Prostate gland (tissue), 2 donors: Measurements from ENCODE around the gene NPIPA1.
"Not testable (repeated sequence)": the region's sequence is repeated elsewhere in the genome, so short reads cannot be mapped to it uniquely, and the experiment has no call there.

ENCODE experiments used
- CTCF ChIP-seq, 4 experiments: fragments of 200-600 bp in 2 of 4; fragments of 450-650 bp in 2 of 4; sonication (generic) in 2 of 4; IDR thresholded peaks; 1 replicate in 3 of 4; 2 replicates in 1 of 4; pipeline ENCODE4 v1.5.1; 2016 to 2019; ENCODE audit warnings: antibody characterized with exemption in 4 of 4, mild to moderate bottlenecking in 2 of 4, moderate library complexity in 2 of 4
- POLR2AphosphoS5 ChIP-seq: sonication (generic); formaldehyde crosslinking; IDR thresholded peaks from one replicate; pipeline ENCODE4 v1.6.1; 2017; ENCODE audit warnings: antibody characterized with exemption

GRCh38 chr16:14912588-14912987 is 24.7 kb upstream of the NPIPA1 start:
- TF ChIP-seq CTCF (IDR thresholded peaks at IDR 0.05); POLR2AphosphoS5: not testable (repeated sequence)
